Left forelimb (tissue), 1 donor: Measurements from ENCODE around the gene YIPF1.
"Not testable (repeated sequence)": the region's sequence is repeated elsewhere in the genome, so short reads cannot be mapped to it uniquely, and the experiment has no call there.

ENCODE experiments used
- DNase-seq: peaks from one replicate; pipeline ENCODE4 v3.0.0-alpha.2; 2018; ENCODE audit warnings: low spot score

Gene YIPF1

GRCh38 chr1:53894644-53895043 is 5.0 kb upstream of the YIPF1 start:
- no peak for DNase-seq

- no peak for DNase-seq
Measured at GRCh38 chr1:53893999-53894636, 4.5 kb upstream of the YIPF1 start, which contains the start of gene DIO1. DIO1 (plus strand) TSS chr1:53894187; CDS start chr1:53894211, 24 bp downstream.

GRCh38 chr1:53892911-53893310 is 3.3 kb upstream of the YIPF1 start:
- DNase-seq: no peak

- DNase-seq: no peak
Measured at GRCh38 chr1:53891678-53892077, 2.1 kb upstream of the YIPF1 start.

- DNase-seq: no peak
Measured at GRCh38 chr1:53891018-53891417, 1.4 kb upstream of the YIPF1 start.

GRCh38 chr1:53890522-53890941 is 935 bp upstream of the YIPF1 start:
- DNase-seq: no peak

- no peak for DNase-seq
Measured at GRCh38 chr1:53888681-53889080, 916 bp downstream of the YIPF1 start.

GRCh38 chr1:53883600-53883999 is 6.0 kb downstream of the YIPF1 start:
- not testable (repeated sequence) for DNase-seq

- DNase-seq: not testable (repeated sequence)
Measured at GRCh38 chr1:53881853-53882252, 7.7 kb downstream of the YIPF1 start.

GRCh38 chr1:53878492-53879105 is 11.0 kb downstream of the YIPF1 start:
- no peak for DNase-seq

GRCh38 chr1:53875150-53875549 is 14.4 kb downstream of the YIPF1 start:
- DNase-seq: not testable (repeated sequence)

- DNase-seq: no peak
Measured at GRCh38 chr1:53871773-53872484, 17.7 kb downstream of the YIPF1 start.

GRCh38 chr1:53871221-53871620 is 18.4 kb downstream of the YIPF1 start:
- DNase-seq: no peak

GRCh38 chr1:53869454-53870117 is 20.0 kb downstream of the YIPF1 start:
- no peak for DNase-seq

- no peak for DNase-seq
Measured at GRCh38 chr1:53868565-53868964, 21.0 kb downstream of the YIPF1 start.

GRCh38 chr1:53862507-53862906 is 27.1 kb downstream of the YIPF1 start:
- no peak for DNase-seq

- no peak for DNase-seq
Measured at GRCh38 chr1:53860967-53861411, 28.6 kb downstream of the YIPF1 start.

GRCh38 chr1:53851571-53852285 is 37.9 kb downstream of the YIPF1 start:
- no peak for DNase-seq

GRCh38 chr1:53850082-53850673 is 39.4 kb downstream of the YIPF1 start:
- DNase-seq: no peak

GRCh38 chr1:53847980-53848379 is 41.6 kb downstream of the YIPF1 start:
- no peak for DNase-seq

GRCh38 chr1:53842347-53842746 is 47.2 kb downstream of the YIPF1 start:
- DNase-seq: no peak

- no peak for DNase-seq
Measured at GRCh38 chr1:53838654-53838974, 51.0 kb downstream of the YIPF1 start.
